ENCODE results near the gene KDM4E.

KDM4E gene

DNA sequence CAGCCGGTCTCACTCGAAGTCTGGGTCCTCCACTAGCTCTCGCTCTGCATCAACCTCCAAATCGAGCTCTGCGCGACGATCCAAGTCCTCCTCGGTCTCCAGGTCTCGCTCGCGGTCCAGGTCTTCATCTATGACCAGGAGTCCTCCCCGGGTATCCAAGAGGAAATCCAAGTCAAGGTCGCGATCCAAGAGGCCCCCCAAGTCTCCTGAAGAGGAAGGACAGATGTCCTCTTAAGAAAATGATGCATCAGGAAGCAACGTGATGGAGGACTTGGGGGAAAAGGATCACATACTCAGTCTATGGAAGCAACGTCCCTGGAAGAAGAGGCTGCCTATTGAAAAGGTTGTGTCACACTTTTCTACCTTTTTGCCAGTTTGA is 42.8 kb downstream of the KDM4E start:
- Histone ChIP-seq H3K36me3 (ENCODE audit: control insufficient read depth in 1 of 2, insufficient read depth in 2 of 2, low read length in 2 of 2) (no peaks in the 10 kb centered on the region), H2AFZ (ENCODE audit: insufficient read depth, low read length, poor library complexity) (peak overlapping the region; percentile 58), H3K4me2 (ENCODE audit: low read length) (peak overlapping the region; percentile 80), H3K9me3 (ENCODE audit: insufficient read depth, low read depth, low read length) (no peaks in the 10 kb centered on the region), H3K18ac (ENCODE audit: low read length) (peak overlapping the region; percentile 24), H3K27ac (ENCODE audit: low read depth, low read length) (peak overlapping the region; percentile 79), H2BK5ac (ENCODE audit: low read depth, low read length, poor library complexity) (peak overlapping the region; percentile 24), H3K79me1 (ENCODE audit: low read length) (peaks cover 12% of the 10 kb centered on the region), H3K23ac (ENCODE audit: low read length) (peak overlapping the region; percentile 78), H2AK5ac (ENCODE audit: low read length) (peak overlapping the region; percentile 1), H3K9ac (ENCODE audit: low read length) (peak overlapping the region; percentile 94), H3K27me3 (ENCODE audit: insufficient read depth, low read length) (no peaks in the 10 kb centered on the region), H2BK120ac (ENCODE audit: insufficient read depth, low read length, poor library complexity) (peak overlapping the region; percentile 85), H4K91ac (ENCODE audit: low read depth, low read length) (peak overlapping the region; percentile 86), H3K79me2 (ENCODE audit: control insufficient read depth, insufficient read depth, low read length, poor library complexity) (peaks cover 11% of the 10 kb centered on the region), H3K4ac (ENCODE audit: low read depth, low read length) (peak overlapping the region; percentile 21), H3K14ac (ENCODE audit: low read length) (peak overlapping the region; percentile 25), H2BK12ac (ENCODE audit: low read length) (no peak overlapping the region), H3K4me3 (ENCODE audit: low read depth, low read length) (peak overlapping the region; percentile 89), H4K8ac (ENCODE audit: low read depth, low read length) (peak overlapping the region; percentile 67), H3K4me1 (ENCODE audit: control insufficient read depth in 1 of 2, insufficient read depth in 2 of 2, low read length in 2 of 2) (no peaks in the 10 kb centered on the region), H4K12ac (ENCODE audit: low read depth, low read length) (peak overlapping the region; percentile 12)
- DNase-seq = no peak
- no CpG with 5 or more reads among the region's 16 CpGs for WGBS (ENCODE audit: extremely low coverage, insufficient coverage, insufficient read length)

DNA sequence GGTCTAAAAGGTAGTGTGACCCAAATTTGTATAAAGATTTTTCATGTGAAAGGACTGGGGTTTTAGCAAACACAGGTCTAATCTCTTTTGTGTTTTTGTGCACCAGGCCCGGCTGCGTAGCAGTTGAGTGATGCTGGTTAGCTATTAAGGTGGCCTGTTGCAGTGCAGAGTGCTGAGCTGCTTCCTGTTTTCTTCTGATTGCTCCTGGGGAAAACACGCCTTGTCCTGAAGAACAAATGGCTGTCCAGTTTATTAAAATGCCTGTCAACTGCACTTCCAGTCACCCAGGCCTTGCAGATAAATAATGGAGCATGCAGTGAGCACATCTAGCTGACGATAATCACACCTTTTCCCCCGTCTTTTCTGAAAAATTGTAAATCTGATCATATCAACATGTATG is 43.5 kb downstream of the KDM4E start:
- Histone ChIP-seq H3K9me3 (ENCODE audit: insufficient read depth, low read depth, low read length) (no peaks in the 10 kb centered on the region), H2AFZ (ENCODE audit: insufficient read depth, low read length, poor library complexity) (no peak overlapping the region), H2BK120ac (ENCODE audit: insufficient read depth, low read length, poor library complexity) (no peak overlapping the region), H3K4me1 (ENCODE audit: control insufficient read depth in 1 of 2, insufficient read depth in 2 of 2, low read length in 2 of 2) (no peaks in the 10 kb centered on the region), H3K4me3 (ENCODE audit: low read depth, low read length) (no peak overlapping the region), H4K8ac (ENCODE audit: low read depth, low read length) (no peak overlapping the region), H3K14ac (ENCODE audit: low read length) (no peak overlapping the region), H3K79me1 (ENCODE audit: low read length) (peaks cover 12% of the 10 kb centered on the region), H3K18ac (ENCODE audit: low read length) (no peak overlapping the region), H2AK5ac (ENCODE audit: low read length) (no peak overlapping the region), H3K27ac (ENCODE audit: low read depth, low read length) (no peak overlapping the region), H3K4ac (ENCODE audit: low read depth, low read length) (no peak overlapping the region), H3K27me3 (ENCODE audit: insufficient read depth, low read length) (no peaks in the 10 kb centered on the region), H2BK12ac (ENCODE audit: low read length) (no peak overlapping the region), H3K23ac (ENCODE audit: low read length) (no peak overlapping the region), H3K36me3 (ENCODE audit: control insufficient read depth in 1 of 2, insufficient read depth in 2 of 2, low read length in 2 of 2) (no peaks in the 10 kb centered on the region), H4K91ac (ENCODE audit: low read depth, low read length) (no peak overlapping the region), H3K79me2 (ENCODE audit: control insufficient read depth, insufficient read depth, low read length, poor library complexity) (peaks cover 11% of the 10 kb centered on the region), H4K12ac (ENCODE audit: low read depth, low read length) (no peak overlapping the region), H2BK5ac (ENCODE audit: low read depth, low read length, poor library complexity) (no peak overlapping the region), H3K4me2 (ENCODE audit: low read length) (peak overlapping the region; percentile 80), H3K9ac (ENCODE audit: low read length) (no peak overlapping the region)
- peak; percentile 85 to 90 for DNase-seq
- WGBS (ENCODE audit: extremely low coverage, insufficient coverage, insufficient read length) = no CpG with 5 or more reads among the region's 5 CpGs

DNA sequence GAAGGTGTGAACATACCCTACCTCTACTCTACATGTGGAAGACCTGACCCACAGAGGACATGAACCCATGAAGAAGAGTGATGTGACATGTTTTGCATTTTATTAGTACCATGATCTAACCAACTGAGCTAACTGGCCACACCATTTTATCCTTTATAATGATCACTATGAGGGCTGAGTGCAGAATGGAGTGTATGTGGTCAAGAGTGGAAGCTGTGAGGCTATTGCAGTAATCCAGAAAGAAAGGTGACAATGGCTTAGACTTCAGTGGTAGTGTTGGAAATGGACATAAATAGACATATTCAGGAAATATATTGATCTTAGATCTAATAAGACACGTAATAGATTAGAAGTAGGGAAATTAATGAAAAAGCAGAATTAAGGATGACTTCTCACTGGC is 45.4 kb downstream of the KDM4E start:
- Histone ChIP-seq H3K18ac (ENCODE audit: low read length) (no peak overlapping the region), H2BK120ac (ENCODE audit: insufficient read depth, low read length, poor library complexity) (no peak overlapping the region), H3K4ac (ENCODE audit: low read depth, low read length) (no peak overlapping the region), H3K4me3 (ENCODE audit: low read depth, low read length) (no peak overlapping the region), H3K79me2 (ENCODE audit: control insufficient read depth, insufficient read depth, low read length, poor library complexity) (peaks cover 11% of the 10 kb centered on the region), H3K14ac (ENCODE audit: low read length) (no peak overlapping the region), H3K27me3 (ENCODE audit: insufficient read depth, low read length) (no peaks in the 10 kb centered on the region), H4K8ac (ENCODE audit: low read depth, low read length) (no peak overlapping the region), H3K4me1 (ENCODE audit: control insufficient read depth in 1 of 2, insufficient read depth in 2 of 2, low read length in 2 of 2) (no peaks in the 10 kb centered on the region), H3K4me2 (ENCODE audit: low read length) (no peak overlapping the region), H3K27ac (ENCODE audit: low read depth, low read length) (no peak overlapping the region), H3K9ac (ENCODE audit: low read length) (no peak overlapping the region), H2AK5ac (ENCODE audit: low read length) (no peak overlapping the region), H2BK12ac (ENCODE audit: low read length) (no peak overlapping the region), H3K36me3 (ENCODE audit: control insufficient read depth in 1 of 2, insufficient read depth in 2 of 2, low read length in 2 of 2) (no peaks in the 10 kb centered on the region), H3K9me3 (ENCODE audit: insufficient read depth, low read depth, low read length) (no peaks in the 10 kb centered on the region), H4K91ac (ENCODE audit: low read depth, low read length) (no peak overlapping the region), H4K12ac (ENCODE audit: low read depth, low read length) (no peak overlapping the region), H3K23ac (ENCODE audit: low read length) (no peak overlapping the region), H2AFZ (ENCODE audit: insufficient read depth, low read length, poor library complexity) (no peak overlapping the region), H3K79me1 (ENCODE audit: low read length) (peaks cover 12% of the 10 kb centered on the region), H2BK5ac (ENCODE audit: low read depth, low read length, poor library complexity) (no peak overlapping the region)
- DNase-seq = no peak
- no CpG with 5 or more reads among the region's 1 CpG for WGBS (ENCODE audit: extremely low coverage, insufficient coverage, insufficient read length)

DNA sequence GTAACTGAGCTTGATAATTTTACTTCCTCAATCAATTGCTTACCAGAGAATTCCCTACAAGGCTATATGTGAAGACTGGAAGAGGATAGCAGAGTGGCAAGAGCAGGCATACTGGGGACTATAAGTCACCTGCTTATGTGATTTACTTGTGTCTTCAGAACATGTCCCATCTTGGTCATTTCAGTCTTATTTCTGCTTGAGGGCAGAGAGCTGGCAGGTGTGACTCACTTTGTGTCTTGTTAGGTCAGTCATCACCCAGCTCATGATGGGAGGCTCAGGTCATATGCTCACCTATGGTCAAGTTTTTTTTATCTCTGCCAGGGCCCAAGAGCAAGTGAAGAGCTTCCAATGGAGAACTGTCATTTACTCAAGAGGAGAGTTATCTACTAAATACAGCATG is 47.9 kb downstream of the KDM4E start:
- no peak overlapping the region for H2BK5ac ChIP-seq (ENCODE audit: low read depth, low read length, poor library complexity)
- H3K27ac ChIP-seq (ENCODE audit: low read depth, low read length) = no peak overlapping the region
- H3K4me3 ChIP-seq (ENCODE audit: low read depth, low read length) = no peak overlapping the region
- no peak overlapping the region for H2BK120ac ChIP-seq (ENCODE audit: insufficient read depth, low read length, poor library complexity)
- H4K91ac ChIP-seq (ENCODE audit: low read depth, low read length) = no peak overlapping the region
- H3K9me3 ChIP-seq (ENCODE audit: insufficient read depth, low read depth, low read length) = no peaks in the 10 kb centered on the region
- H3K36me3 ChIP-seq (ENCODE audit: control insufficient read depth in 1 of 2, insufficient read depth in 2 of 2, low read length in 2 of 2) = no peaks in the 10 kb centered on the region
- no peak overlapping the region for H3K18ac ChIP-seq (ENCODE audit: low read length)
- H2AFZ ChIP-seq (ENCODE audit: insufficient read depth, low read length, poor library complexity) = no peak overlapping the region
- H3K4me2 ChIP-seq (ENCODE audit: low read length) = no peak overlapping the region
- H3K23ac ChIP-seq (ENCODE audit: low read length) = no peak overlapping the region
- H3K27me3 ChIP-seq (ENCODE audit: insufficient read depth, low read length) = no peaks in the 10 kb centered on the region
- no peak overlapping the region for H3K14ac ChIP-seq (ENCODE audit: low read length)
- no peak overlapping the region for H2AK5ac ChIP-seq (ENCODE audit: low read length)
- H4K12ac ChIP-seq (ENCODE audit: low read depth, low read length) = no peak overlapping the region
- H3K79me2 ChIP-seq (ENCODE audit: control insufficient read depth, insufficient read depth, low read length, poor library complexity) = no peaks in the 10 kb centered on the region
- H2BK12ac ChIP-seq (ENCODE audit: low read length) = no peak overlapping the region
- H3K4ac ChIP-seq (ENCODE audit: low read depth, low read length) = no peak overlapping the region
- no peak overlapping the region for H3K9ac ChIP-seq (ENCODE audit: low read length)
- peak; percentile 34 to 48 for DNase-seq
- no peaks in the 10 kb centered on the region for H3K4me1 ChIP-seq (ENCODE audit: control insufficient read depth in 1 of 2, insufficient read depth in 2 of 2, low read length in 2 of 2)
- peaks cover 1% of the 10 kb centered on the region for H3K79me1 ChIP-seq (ENCODE audit: low read length)
- H4K8ac ChIP-seq (ENCODE audit: low read depth, low read length) = no peak overlapping the region

Measured in trophoblast cell (in vitro differentiated cells and primary cell).